PC-3 (cell line): ENCODE data around the gene MAML3.

Experiments
- CTCF ChIP-seq: fragments of 300-600 bp; sonication (generic); conservative IDR thresholded peaks from 2 replicates; pipeline ENCODE4 v1.5.1; 2017; ENCODE audit warnings: antibody characterized with exemption, low read depth, mild to moderate bottlenecking, low read length
- EZH2 ChIP-seq: fragments of 300-600 bp; sonication (generic); IDR thresholded peaks from one replicate; pipeline ENCODE4 v1.6.1; 2017; ENCODE audit warnings: antibody characterized with exemption, mild to moderate bottlenecking, low read length; ENCODE audit not compliant: unreplicated experiment
- EZH2phosphoT487 ChIP-seq: fragments of 300-600 bp; sonication (generic); IDR thresholded peaks from 2 replicates; pipeline ENCODE4 v1.6.1; 2018; ENCODE audit warnings: mild to moderate bottlenecking, antibody characterized with exemption, low read length, borderline replicate concordance

- TF ChIP-seq EZH2 (no peak), CTCF (no peak), EZH2phosphoT487 (no peak)
Observed at GRCh38 chr4:140044337-140044902, 109.6 kb downstream of the MAML3 start.
